ENCODE results near the gene HMX1.

HMX1 gene

GRCh38 chr4:8857766-8858700, 13.6 kb downstream of the HMX1 start:
- DNase-seq (ENCODE audit: low spot score) = no peak

- no peak for DNase-seq (ENCODE audit: low spot score)
These were observed 14.6 kb downstream of the HMX1 start for GRCh38 chr4:8856835-8857621.

GRCh38 chr4:8855818-8856245, 15.8 kb downstream of the HMX1 start:
- peak; percentile 74 for DNase-seq (ENCODE audit: low spot score)

- DNase-seq (ENCODE audit: low spot score) = no peak
These were observed 16.7 kb downstream of the HMX1 start for GRCh38 chr4:8854931-8855330.

GRCh38 chr4:8854016-8854415, 17.6 kb downstream of the HMX1 start:
- DNase-seq (ENCODE audit: low spot score) = no peak

- DNase-seq (ENCODE audit: low spot score) = no peak
These were observed 18.4 kb downstream of the HMX1 start for GRCh38 chr4:8853249-8853648.

GRCh38 chr4:8852118-8852704, 19.4 kb downstream of the HMX1 start:
- DNase-seq (ENCODE audit: low spot score) = no peak

- DNase-seq (ENCODE audit: low spot score) = no peak
These were observed 20.1 kb downstream of the HMX1 start for GRCh38 chr4:8851321-8852117.

- DNase-seq (ENCODE audit: low spot score) = no peak
These were observed 20.8 kb downstream of the HMX1 start for GRCh38 chr4:8850830-8851188.

GRCh38 chr4:8850074-8850829, 21.4 kb downstream of the HMX1 start:
- DNase-seq (ENCODE audit: low spot score) = no peak

- no peak for DNase-seq (ENCODE audit: low spot score)
These were observed 22.2 kb downstream of the HMX1 start for GRCh38 chr4:8849266-8850073.

- DNase-seq (ENCODE audit: low spot score) = no peak
These were observed 23.0 kb downstream of the HMX1 start for GRCh38 chr4:8848507-8849265.

- DNase-seq (ENCODE audit: low spot score) = no peak
These were observed 23.9 kb downstream of the HMX1 start for GRCh38 chr4:8847764-8848163.

- DNase-seq (ENCODE audit: low spot score) = no peak
These were observed 24.3 kb downstream of the HMX1 start for GRCh38 chr4:8847331-8847730.

- DNase-seq (ENCODE audit: low spot score) = no peak
These were observed 24.8 kb downstream of the HMX1 start for GRCh38 chr4:8846826-8847225.

- DNase-seq (ENCODE audit: low spot score) = no peak
These were observed 25.5 kb downstream of the HMX1 start for GRCh38 chr4:8846046-8846720.

- DNase-seq (ENCODE audit: low spot score) = no peak
These were observed 26.5 kb downstream of the HMX1 start for GRCh38 chr4:8844976-8845690.

GRCh38 chr4:8843597-8843996, 28.0 kb downstream of the HMX1 start:
- no peak for DNase-seq (ENCODE audit: low spot score)

Measured in SK-N-DZ (cell line).